ENCODE data around the gene SCYGR2. TPM values are rescaled to one million over a fixed set of nuclear protein-coding genes. Genes with fewer than 3 reads are reported as not detected.
"Not testable (repeated sequence)": the region's sequence is repeated elsewhere in the genome, so short reads cannot be mapped to it uniquely, and the experiment has no call there.

Gene SCYGR2
- not detected in 2 replicates for total RNA-seq (2014; rRNA removed; shearing (Covaris generic))

- not testable (repeated sequence) for DNase-seq (ENCODE audit: low spot score)
Observed at GRCh38 chr2:227598835-227599503, at the start of gene SCYGR2. Gene SCYGR2 (plus strand): TSS chr2:227598893. CDS start chr2:227598893, 0 bp downstream.

- DNase-seq (ENCODE audit: low spot score): no peak
Observed at GRCh38 chr2:227551836-227552235, 46.9 kb upstream of the SCYGR2 start.

GRCh38 chr2:227562581-227562980, 36.1 kb upstream of the SCYGR2 start:
- DNase-seq (ENCODE audit: low spot score): no peak

- DNase-seq (ENCODE audit: low spot score): no peak
Observed at GRCh38 chr2:227565080-227565479, 33.6 kb upstream of the SCYGR2 start.

- DNase-seq (ENCODE audit: low spot score): no peak
Observed at GRCh38 chr2:227566012-227566411, 32.7 kb upstream of the SCYGR2 start.

GRCh38 chr2:227568852-227569169, 29.9 kb upstream of the SCYGR2 start:
- DNase-seq (ENCODE audit: low spot score): no peak

- no peak for DNase-seq (ENCODE audit: low spot score)
Observed at GRCh38 chr2:227570615-227571014, 28.1 kb upstream of the SCYGR2 start.

GRCh38 chr2:227576110-227576509, 22.6 kb upstream of the SCYGR2 start:
- DNase-seq (ENCODE audit: low spot score): peak; percentile 8

GRCh38 chr2:227576812-227577211, 21.9 kb upstream of the SCYGR2 start:
- no peak for DNase-seq (ENCODE audit: low spot score)

GRCh38 chr2:227577555-227577954, 21.1 kb upstream of the SCYGR2 start:
- no peak for DNase-seq (ENCODE audit: low spot score)

GRCh38 chr2:227578642-227579041, 20.1 kb upstream of the SCYGR2 start:
- DNase-seq (ENCODE audit: low spot score): no peak

GRCh38 chr2:227579791-227580190, 18.9 kb upstream of the SCYGR2 start:
- no peak for DNase-seq (ENCODE audit: low spot score)

- DNase-seq (ENCODE audit: low spot score): no peak
Observed at GRCh38 chr2:227582369-227582768, 16.3 kb upstream of the SCYGR2 start.

- DNase-seq (ENCODE audit: low spot score): no peak
Observed at GRCh38 chr2:227592694-227593387, 5.9 kb upstream of the SCYGR2 start.

- DNase-seq (ENCODE audit: low spot score): no peak
Observed at GRCh38 chr2:227595797-227596196, 2.9 kb upstream of the SCYGR2 start.

- DNase-seq (ENCODE audit: low spot score): no peak
Observed at GRCh38 chr2:227597036-227597435, 1.7 kb upstream of the SCYGR2 start.

- DNase-seq (ENCODE audit: low spot score): peak; percentile 62
Observed at GRCh38 chr2:227597998-227598397, 695 bp upstream of the SCYGR2 start.

- DNase-seq (ENCODE audit: low spot score): no peak
Observed at GRCh38 chr2:227602358-227602757, 3.7 kb downstream of the SCYGR2 start.

- no peak for DNase-seq (ENCODE audit: low spot score)
Observed at GRCh38 chr2:227606476-227606875, 7.8 kb downstream of the SCYGR2 start.

GRCh38 chr2:227607941-227608340, 9.2 kb downstream of the SCYGR2 start:
- no peak for DNase-seq (ENCODE audit: low spot score)

GRCh38 chr2:227608561-227609338, 10.1 kb downstream of the SCYGR2 start:
- DNase-seq (ENCODE audit: low spot score): no peak

GRCh38 chr2:227610123-227610522, 11.4 kb downstream of the SCYGR2 start:
- DNase-seq (ENCODE audit: low spot score): no peak

Measured in A172 (cell line).